Measurements from ENCODE around the gene CDH4. TPM values are rescaled to one million over a fixed set of nuclear protein-coding genes. Genes with fewer than 3 reads are reported as not detected.

CDH4 gene
- total and polyA plus RNA-seq, 2 donors (not counting 1 experiment from before 2014, with no cell fraction given), result not detected

DNA sequence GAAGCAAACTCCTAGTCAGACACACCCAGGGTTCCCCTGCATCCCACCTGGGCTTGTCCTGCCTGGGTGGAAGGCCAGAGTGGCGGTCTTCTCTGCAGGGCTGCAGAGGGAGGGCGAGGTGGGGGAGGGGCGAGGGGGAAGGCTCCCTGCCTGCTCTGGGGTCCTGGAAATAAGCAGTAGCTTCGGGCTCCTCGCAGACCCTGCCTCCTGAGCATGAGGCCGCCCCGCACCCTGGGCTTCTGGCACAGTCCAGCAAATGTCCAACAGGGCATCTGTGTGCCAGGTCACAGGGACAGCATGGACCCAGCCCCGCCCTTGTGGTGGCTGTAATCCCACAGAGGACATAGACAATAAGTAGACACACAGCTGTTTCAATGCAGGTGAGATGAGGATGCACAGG, 619.9 kb downstream of the CDH4 start:
- TF ChIP-seq, protein P1, sequence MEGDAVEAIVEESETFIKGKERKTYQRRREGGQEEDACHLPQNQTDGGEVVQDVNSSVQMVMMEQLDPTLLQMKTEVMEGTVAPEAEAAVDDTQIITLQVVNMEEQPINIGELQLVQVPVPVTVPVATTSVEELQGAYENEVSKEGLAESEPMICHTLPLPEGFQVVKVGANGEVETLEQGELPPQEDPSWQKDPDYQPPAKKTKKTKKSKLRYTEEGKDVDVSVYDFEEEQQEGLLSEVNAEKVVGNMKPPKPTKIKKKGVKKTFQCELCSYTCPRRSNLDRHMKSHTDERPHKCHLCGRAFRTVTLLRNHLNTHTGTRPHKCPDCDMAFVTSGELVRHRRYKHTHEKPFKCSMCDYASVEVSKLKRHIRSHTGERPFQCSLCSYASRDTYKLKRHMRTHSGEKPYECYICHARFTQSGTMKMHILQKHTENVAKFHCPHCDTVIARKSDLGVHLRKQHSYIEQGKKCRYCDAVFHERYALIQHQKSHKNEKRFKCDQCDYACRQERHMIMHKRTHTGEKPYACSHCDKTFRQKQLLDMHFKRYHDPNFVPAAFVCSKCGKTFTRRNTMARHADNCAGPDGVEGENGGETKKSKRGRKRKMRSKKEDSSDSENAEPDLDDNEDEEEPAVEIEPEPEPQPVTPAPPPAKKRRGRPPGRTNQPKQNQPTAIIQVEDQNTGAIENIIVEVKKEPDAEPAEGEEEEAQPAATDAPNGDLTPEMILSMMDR (IDR thresholded peaks at IDR 0.05), result no peak
- no peak for TF ChIP-seq EZH2 (IDR thresholded peaks at IDR 0.05; ENCODE audit: borderline replicate concordance, insufficient read depth, low read depth, low read length, poor library complexity, severe bottlenecking)
- Histone ChIP-seq H3K9me3 (ENCODE audit: control extremely low read depth in 1 of 3, control insufficient read depth in 2 of 3, insufficient read depth in 1 of 3, low read length in 2 of 3) (peaks cover 0 to 3% (median 0%) of the 10 kb centered on the region in 3 donors), H3K4me2 (replicated peaks; ENCODE audit: low read depth, low read length, poor library complexity, severe bottlenecking) (no peak overlapping the region), H3K9ac (ENCODE audit: low read length) (no peak overlapping the region), H3K27me3 (replicated peaks in 1 of 4; ENCODE audit: control extremely low read depth in 1 of 4, control insufficient read depth in 3 of 4, insufficient read depth in 4 of 4, low read length in 3 of 4) (no peaks in the 10 kb centered on the region), H2AFZ (ENCODE audit: insufficient read depth, low read depth, low read length, poor library complexity, severe bottlenecking) (no peak overlapping the region), H3K4me1 (ENCODE audit: control insufficient read depth in 2 of 2, insufficient read depth in 2 of 2, low read length in 2 of 2) (no peaks in the 10 kb centered on the region), H3K27ac (ENCODE audit: low read length in 2 of 2) (no peak overlapping the region), H3K79me2 (ENCODE audit: control insufficient read depth, insufficient read depth, low read length) (no peaks in the 10 kb centered on the region), H3K4me3 (ENCODE audit: control extremely low read depth in 1 of 5, extremely low read depth in 1 of 5, insufficient read depth in 1 of 5, low read depth in 2 of 5, low read length in 4 of 5) (no peak overlapping the region), H3K36me3 (replicated peaks in 1 of 2; ENCODE audit: control extremely low read depth in 1 of 2, control insufficient read depth in 1 of 2, extremely low read depth in 1 of 2, insufficient read depth in 2 of 2, low read length in 1 of 2) (no peaks in the 10 kb centered on the region), H4K20me1 (ENCODE audit: control insufficient read depth, insufficient read depth, low read length, poor library complexity, severe bottlenecking) (no peaks in the 10 kb centered on the region)
- Mint-ChIP-seq H3K27me3 (no peaks in the 10 kb centered on the region), H3K27ac (no peak overlapping the region), H3K4me1 (no peaks in the 10 kb centered on the region), H3K4me3 (no peak overlapping the region), H3K9me3 (ENCODE audit: insufficient read depth) (no peaks in the 10 kb centered on the region)
- WGBS (ENCODE audit: insufficient coverage), result 86% methylated on average over 8 of the region's 8 CpGs
- DNase-seq (no peak), ATAC-seq (ENCODE audit: low read depth) (no peak)
- intact Hi-C loops (cut with micrococcal nuclease), result no loop called here
- CTCF ChIA-PET, result no interaction called here
- POLR2A ChIA-PET, result no interaction called here

DNA sequence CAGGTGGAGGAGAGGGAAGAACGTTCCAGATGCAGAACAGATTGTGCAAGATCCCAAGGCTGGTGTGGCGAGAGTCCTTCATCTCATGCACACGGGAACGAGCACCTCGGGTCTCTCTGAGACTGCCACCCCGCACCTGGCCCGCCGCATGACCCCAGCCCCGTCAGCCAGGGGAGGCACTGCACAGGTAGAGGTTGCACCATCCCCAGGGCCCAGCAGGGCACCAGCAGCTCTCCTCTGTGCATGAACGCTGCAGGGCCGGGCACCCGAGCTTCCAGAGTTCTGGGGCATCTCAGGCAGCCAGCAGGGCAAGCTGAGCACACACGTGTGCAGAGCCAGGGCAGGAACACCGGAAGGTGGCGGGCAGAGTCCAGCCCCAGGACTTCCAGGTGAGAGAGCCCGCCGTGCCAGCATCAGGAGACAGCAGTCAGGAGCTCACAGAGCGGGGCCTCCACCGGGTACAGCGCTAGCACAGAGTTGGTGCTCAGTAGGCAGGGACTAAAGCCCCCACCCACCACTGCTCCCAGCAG, 620.4 kb downstream of the CDH4 start:
- no peaks in the 10 kb centered on the region for H3K4me1 ChIP-seq (ENCODE audit: control insufficient read depth in 2 of 2, insufficient read depth in 2 of 2, low read length in 2 of 2)
- H3K9me3 ChIP-seq (ENCODE audit: control extremely low read depth in 1 of 3, control insufficient read depth in 2 of 3, insufficient read depth in 1 of 3, low read length in 2 of 3), result peaks cover 0 to 4% (median 0%) of the 10 kb centered on the region in 3 donors
- TF ChIP-seq, protein P1 (IDR thresholded peaks at IDR 0.05), result no peak
- TF ChIP-seq EZH2 (IDR thresholded peaks at IDR 0.05; ENCODE audit: borderline replicate concordance, insufficient read depth, low read depth, low read length, poor library complexity, severe bottlenecking), result no peak
- no peak overlapping the region for H3K27ac ChIP-seq (ENCODE audit: low read length in 2 of 2)
- H3K4me1 Mint-ChIP-seq, result no peaks in the 10 kb centered on the region
- intact Hi-C loops (cut with micrococcal nuclease), result no loop called here
- H3K79me2 ChIP-seq (ENCODE audit: control insufficient read depth, insufficient read depth, low read length), result no peaks in the 10 kb centered on the region
- ATAC-seq (ENCODE audit: low read depth) (no peak), DNase-seq (no peak)
- H4K20me1 ChIP-seq (ENCODE audit: control insufficient read depth, insufficient read depth, low read length, poor library complexity, severe bottlenecking), result no peaks in the 10 kb centered on the region
- CTCF ChIA-PET, result no interaction called here
- no peaks in the 10 kb centered on the region for H3K27me3 ChIP-seq (replicated peaks in 1 of 4; ENCODE audit: control extremely low read depth in 1 of 4, control insufficient read depth in 3 of 4, insufficient read depth in 4 of 4, low read length in 3 of 4)
- no peaks in the 10 kb centered on the region for H3K36me3 ChIP-seq (replicated peaks in 1 of 2; ENCODE audit: control extremely low read depth in 1 of 2, control insufficient read depth in 1 of 2, extremely low read depth in 1 of 2, insufficient read depth in 2 of 2, low read length in 1 of 2)
- POLR2A ChIA-PET, result no interaction called here
- no peaks in the 10 kb centered on the region for H3K9me3 Mint-ChIP-seq (ENCODE audit: insufficient read depth)
- no peaks in the 10 kb centered on the region for H3K27me3 Mint-ChIP-seq
- no peak overlapping the region for H2AFZ ChIP-seq (ENCODE audit: insufficient read depth, low read depth, low read length, poor library complexity, severe bottlenecking)
- no peak overlapping the region for H3K9ac ChIP-seq (ENCODE audit: low read length)
- 91% methylated on average over 20 of the region's 20 CpGs for WGBS (ENCODE audit: insufficient coverage)
- no peak overlapping the region for H3K4me3 ChIP-seq (ENCODE audit: control extremely low read depth in 1 of 5, extremely low read depth in 1 of 5, insufficient read depth in 1 of 5, low read depth in 2 of 5, low read length in 4 of 5)
- H3K4me2 ChIP-seq (replicated peaks; ENCODE audit: low read depth, low read length, poor library complexity, severe bottlenecking), result no peak overlapping the region
- no peak overlapping the region for H3K4me3 Mint-ChIP-seq
- H3K27ac Mint-ChIP-seq, result no peak overlapping the region

Measured in B cell (primary cell).